ENCODE data around the gene GET4.

DNA sequence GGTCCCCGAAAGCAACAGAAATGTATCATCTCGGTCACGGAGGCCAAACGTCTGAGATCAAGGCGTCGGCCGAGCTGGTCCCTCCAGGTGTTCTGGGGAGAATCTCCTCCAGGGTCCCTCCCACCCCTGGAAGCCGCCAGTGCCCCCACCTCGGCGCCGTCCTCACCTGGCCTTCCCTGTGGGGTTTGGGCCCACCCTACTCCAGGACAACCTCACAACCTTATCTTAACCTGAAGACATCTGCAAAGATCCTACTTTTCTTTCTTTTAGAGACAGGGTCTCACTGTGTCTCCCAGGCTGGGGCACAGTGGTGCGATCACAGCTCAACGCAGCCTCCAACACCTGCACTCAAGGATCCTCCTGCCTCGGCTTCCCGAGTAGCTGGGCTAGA, 44.7 kb downstream of the GET4 start:
- no peak for TF ChIP-seq SIN3A (IDR thresholded peaks at IDR 0.05; ENCODE audit: borderline replicate concordance, low read depth, low read length)
- no peak for TF ChIP-seq EHMT2 (IDR thresholded peaks at IDR 0.05; ENCODE audit: borderline replicate concordance, low read depth, low read length)
- TF ChIP-seq ZSCAN5A (CRISPR knock-in tag; IDR thresholded peaks at IDR 0.05; ENCODE audit: borderline replicate concordance) = no peak
- no peak for TF ChIP-seq DPF2 (CRISPR knock-in tag; IDR thresholded peaks at IDR 0.05; ENCODE audit: borderline replicate concordance, low read depth)
- TF ChIP-seq, protein P1, sequence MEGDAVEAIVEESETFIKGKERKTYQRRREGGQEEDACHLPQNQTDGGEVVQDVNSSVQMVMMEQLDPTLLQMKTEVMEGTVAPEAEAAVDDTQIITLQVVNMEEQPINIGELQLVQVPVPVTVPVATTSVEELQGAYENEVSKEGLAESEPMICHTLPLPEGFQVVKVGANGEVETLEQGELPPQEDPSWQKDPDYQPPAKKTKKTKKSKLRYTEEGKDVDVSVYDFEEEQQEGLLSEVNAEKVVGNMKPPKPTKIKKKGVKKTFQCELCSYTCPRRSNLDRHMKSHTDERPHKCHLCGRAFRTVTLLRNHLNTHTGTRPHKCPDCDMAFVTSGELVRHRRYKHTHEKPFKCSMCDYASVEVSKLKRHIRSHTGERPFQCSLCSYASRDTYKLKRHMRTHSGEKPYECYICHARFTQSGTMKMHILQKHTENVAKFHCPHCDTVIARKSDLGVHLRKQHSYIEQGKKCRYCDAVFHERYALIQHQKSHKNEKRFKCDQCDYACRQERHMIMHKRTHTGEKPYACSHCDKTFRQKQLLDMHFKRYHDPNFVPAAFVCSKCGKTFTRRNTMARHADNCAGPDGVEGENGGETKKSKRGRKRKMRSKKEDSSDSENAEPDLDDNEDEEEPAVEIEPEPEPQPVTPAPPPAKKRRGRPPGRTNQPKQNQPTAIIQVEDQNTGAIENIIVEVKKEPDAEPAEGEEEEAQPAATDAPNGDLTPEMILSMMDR (CRISPR knock-in tag; IDR thresholded peaks at IDR 0.05) = no peak
- TF ChIP-seq ZBTB21 (CRISPR knock-in tag; IDR thresholded peaks at IDR 0.05) = no peak
- TF ChIP-seq CBX2 (IDR thresholded peaks at IDR 0.05; ENCODE audit: low read depth, low read length) = no peak
- no peak for TF ChIP-seq CBX2 (CRISPR knock-in tag; IDR thresholded peaks at IDR 0.05; ENCODE audit: low read depth)
- TF ChIP-seq, protein P2, sequence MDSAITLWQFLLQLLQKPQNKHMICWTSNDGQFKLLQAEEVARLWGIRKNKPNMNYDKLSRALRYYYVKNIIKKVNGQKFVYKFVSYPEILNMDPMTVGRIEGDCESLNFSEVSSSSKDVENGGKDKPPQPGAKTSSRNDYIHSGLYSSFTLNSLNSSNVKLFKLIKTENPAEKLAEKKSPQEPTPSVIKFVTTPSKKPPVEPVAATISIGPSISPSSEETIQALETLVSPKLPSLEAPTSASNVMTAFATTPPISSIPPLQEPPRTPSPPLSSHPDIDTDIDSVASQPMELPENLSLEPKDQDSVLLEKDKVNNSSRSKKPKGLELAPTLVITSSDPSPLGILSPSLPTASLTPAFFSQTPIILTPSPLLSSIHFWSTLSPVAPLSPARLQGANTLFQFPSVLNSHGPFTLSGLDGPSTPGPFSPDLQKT (CRISPR knock-in tag; IDR thresholded peaks at IDR 0.05; ENCODE audit: borderline replicate concordance) = no peak
- TF ChIP-seq EZH2 (conservative IDR thresholded peaks at IDR 0.05; ENCODE audit: low read depth, low read length) = no peak
- TF ChIP-seq TCF7L2 (IDR thresholded peaks at IDR 0.05; ENCODE audit: low read depth, low read length) = no peak
- TF ChIP-seq, protein P3, sequence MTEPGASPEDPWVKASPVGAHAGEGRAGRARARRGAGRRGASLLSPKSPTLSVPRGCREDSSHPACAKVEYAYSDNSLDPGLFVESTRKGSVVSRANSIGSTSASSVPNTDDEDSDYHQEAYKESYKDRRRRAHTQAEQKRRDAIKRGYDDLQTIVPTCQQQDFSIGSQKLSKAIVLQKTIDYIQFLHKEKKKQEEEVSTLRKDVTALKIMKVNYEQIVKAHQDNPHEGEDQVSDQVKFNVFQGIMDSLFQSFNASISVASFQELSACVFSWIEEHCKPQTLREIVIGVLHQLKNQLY (CRISPR knock-in tag; IDR thresholded peaks at IDR 0.05) = no peak
- no peak for TF ChIP-seq ZNF780A (CRISPR knock-in tag; IDR thresholded peaks at IDR 0.05)
- no peak for TF ChIP-seq FOXM1 (CRISPR knock-in tag; IDR thresholded peaks at IDR 0.05)
- TF ChIP-seq POLR2AphosphoS5 (IDR thresholded peaks at IDR 0.05; ENCODE audit: low read depth, low read length) = no peak

Data from HepG2 (cell line).